H1 (cell line): Measurements from ENCODE around the gene ZNF512. TPM values are rescaled to one million over a fixed set of nuclear protein-coding genes. Genes with fewer than 3 reads are reported as not detected.

Source experiments
- polyA plus RNA-seq, 7 experiments: library from polyadenylated mRNA; depleted of rRNA in 3 of 7; stranded (reverse) in 5 of 7; unstranded in 2 of 7; fragments of >200 nt in 5 of 7; fragments of 200-250 nt in 2 of 7; gene quantifications; 1 replicate in 5 of 7; 2 replicates in 1 of 7; 4 replicates in 1 of 7; pipeline versions ENCODE4 v1.2.1 to v1.2.3, GENCODE V29; 2011 to 2013; ENCODE audit warnings: missing spikeins in 2 of 7, mixed read lengths in 2 of 7
- total RNA-seq: library from RNA; stranded (reverse); fragmentation: NEBNext Ultra II Directional; extraction: Animal tissue kit (Norgen Biotek cat#: 25700); gene quantifications from 2 replicates; pipeline ENCODE4 v1.2.1, GENCODE V29; 2021
- TF ChIP-seq, protein P1 (sequence below), 3 experiments: IDR thresholded peaks; 1 replicate in 2 of 3; 2 replicates in 1 of 3; pipeline versions ENCODE4 v1.5.1 to v1.6.1; 2011; ENCODE audit warnings: low read length in 3 of 3, mild to moderate bottlenecking in 3 of 3, inconsistent platforms in 2 of 3, low read depth in 1 of 3, moderate library complexity in 1 of 3; ENCODE audit not compliant: insufficient read depth in 1 of 3; ENCODE audit errors: control extremely low read depth in 1 of 3

Gene ZNF512
- total and polyA plus RNA-seq, 2 of the 8 experiments (the other 6 are each of a cell fraction or from before 2014, with no cell fraction given): 17.6 to 37.9 TPM

DNA sequence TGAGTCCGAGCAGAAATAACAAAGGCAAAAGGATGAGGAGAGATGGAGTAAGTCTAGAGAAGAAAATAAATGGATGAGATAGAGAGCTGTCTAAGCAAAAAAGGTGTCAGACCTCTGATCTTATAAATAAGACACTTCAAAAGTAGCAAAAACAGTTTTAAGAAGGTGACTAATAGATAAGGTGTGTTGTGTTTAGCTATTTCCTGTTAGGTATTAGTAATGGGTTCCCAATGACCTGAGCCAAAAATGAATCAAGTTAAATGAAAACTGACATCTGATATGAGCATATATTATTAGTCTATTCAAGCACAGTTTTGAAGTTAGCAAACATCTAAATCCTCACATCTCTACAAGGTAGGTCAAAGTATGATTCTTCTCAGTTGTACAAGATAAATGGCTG lies 69.9 kb downstream of the ZNF512 start (continued):
- TF ChIP-seq, protein P1, sequence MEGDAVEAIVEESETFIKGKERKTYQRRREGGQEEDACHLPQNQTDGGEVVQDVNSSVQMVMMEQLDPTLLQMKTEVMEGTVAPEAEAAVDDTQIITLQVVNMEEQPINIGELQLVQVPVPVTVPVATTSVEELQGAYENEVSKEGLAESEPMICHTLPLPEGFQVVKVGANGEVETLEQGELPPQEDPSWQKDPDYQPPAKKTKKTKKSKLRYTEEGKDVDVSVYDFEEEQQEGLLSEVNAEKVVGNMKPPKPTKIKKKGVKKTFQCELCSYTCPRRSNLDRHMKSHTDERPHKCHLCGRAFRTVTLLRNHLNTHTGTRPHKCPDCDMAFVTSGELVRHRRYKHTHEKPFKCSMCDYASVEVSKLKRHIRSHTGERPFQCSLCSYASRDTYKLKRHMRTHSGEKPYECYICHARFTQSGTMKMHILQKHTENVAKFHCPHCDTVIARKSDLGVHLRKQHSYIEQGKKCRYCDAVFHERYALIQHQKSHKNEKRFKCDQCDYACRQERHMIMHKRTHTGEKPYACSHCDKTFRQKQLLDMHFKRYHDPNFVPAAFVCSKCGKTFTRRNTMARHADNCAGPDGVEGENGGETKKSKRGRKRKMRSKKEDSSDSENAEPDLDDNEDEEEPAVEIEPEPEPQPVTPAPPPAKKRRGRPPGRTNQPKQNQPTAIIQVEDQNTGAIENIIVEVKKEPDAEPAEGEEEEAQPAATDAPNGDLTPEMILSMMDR (IDR thresholded peaks at IDR 0.05; ENCODE audit: control extremely low read depth in 1 of 3, insufficient read depth in 1 of 3, low read depth in 1 of 3, low read length in 3 of 3): no peak
